GM03348 (cell line): ENCODE data around the gene PLEKHD1.
"Not testable (repeated sequence)": the region's sequence is repeated elsewhere in the genome, so short reads cannot be mapped to it uniquely, and the experiment has no call there.

ENCODE experiments used
- DNase-seq: peaks from one replicate; pipeline ENCODE4 v3.0.0; 2012; ENCODE audit warnings: low spot score

Gene PLEKHD1

GRCh38 chr14:69481815-69482568 lies 2.5 kb upstream of the PLEKHD1 start:
- no peak for DNase-seq

- peak; percentile 64 for DNase-seq
Measured at GRCh38 chr14:69483765-69484443, 624 bp upstream of the PLEKHD1 start.

GRCh38 chr14:69485315-69485660 lies 760 bp downstream of the PLEKHD1 start:
- no peak for DNase-seq

- DNase-seq = no peak
Measured at GRCh38 chr14:69485701-69486100, 1.2 kb downstream of the PLEKHD1 start.

GRCh38 chr14:69487226-69487625 lies 2.7 kb downstream of the PLEKHD1 start:
- DNase-seq = no peak

GRCh38 chr14:69487771-69488170 lies 3.2 kb downstream of the PLEKHD1 start:
- DNase-seq = no peak

- no peak for DNase-seq
Measured at GRCh38 chr14:69489495-69489894, 5.0 kb downstream of the PLEKHD1 start.

GRCh38 chr14:69490219-69490918 lies 5.8 kb downstream of the PLEKHD1 start:
- no peak for DNase-seq

GRCh38 chr14:69491193-69491592 lies 6.7 kb downstream of the PLEKHD1 start:
- DNase-seq = no peak

- DNase-seq = no peak
Measured at GRCh38 chr14:69493038-69493437, 8.5 kb downstream of the PLEKHD1 start.

GRCh38 chr14:69493791-69494190 lies 9.3 kb downstream of the PLEKHD1 start:
- DNase-seq = no peak

- no peak for DNase-seq
Measured at GRCh38 chr14:69495341-69495921, 10.9 kb downstream of the PLEKHD1 start.

GRCh38 chr14:69497866-69498265 lies 13.3 kb downstream of the PLEKHD1 start:
- DNase-seq = not testable (repeated sequence)

- DNase-seq = not testable (repeated sequence)
Measured at GRCh38 chr14:69498286-69498685, 13.8 kb downstream of the PLEKHD1 start.

GRCh38 chr14:69499436-69499835 lies 14.9 kb downstream of the PLEKHD1 start:
- no peak for DNase-seq

- DNase-seq = no peak
Measured at GRCh38 chr14:69500096-69500495, 15.6 kb downstream of the PLEKHD1 start.

- DNase-seq = no peak
Measured at GRCh38 chr14:69500736-69501135, 16.2 kb downstream of the PLEKHD1 start.

- peak; percentile 37 for DNase-seq
Measured at GRCh38 chr14:69501423-69501838, 16.9 kb downstream of the PLEKHD1 start.

- no peak for DNase-seq
Measured at GRCh38 chr14:69504775-69505174, 20.2 kb downstream of the PLEKHD1 start.

- DNase-seq = no peak
Measured at GRCh38 chr14:69505338-69506240, 21.1 kb downstream of the PLEKHD1 start.

GRCh38 chr14:69506241-69506595 lies 21.7 kb downstream of the PLEKHD1 start:
- DNase-seq = no peak
